ENCODE measurements around the gene CAPN2.
A peak's percentile ranks its signal among the peaks of the same experiment; 100 is the strongest.

CAPN2 gene

DNA sequence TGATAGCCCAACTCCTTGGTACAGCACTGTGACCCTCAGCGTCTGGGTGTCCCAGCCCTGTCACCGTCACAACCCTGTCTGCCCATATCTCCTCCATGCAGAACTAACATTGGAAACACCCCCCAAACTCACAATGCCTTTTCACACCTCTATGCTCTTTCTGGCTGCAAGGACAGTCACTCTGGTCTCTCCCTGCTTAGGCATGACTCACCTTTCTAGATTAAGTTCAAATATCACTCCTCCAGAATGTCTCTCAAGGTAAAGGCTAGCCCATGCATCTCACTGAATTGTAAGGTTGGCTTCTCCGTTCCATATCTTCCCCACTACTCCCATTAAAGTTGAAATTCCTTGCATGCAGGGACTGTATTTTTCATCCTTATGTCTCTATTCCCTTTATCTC, 29.8 kb upstream of the CAPN2 start:
- no peaks in the 10 kb centered on the region for H3K36me3 ChIP-seq (ENCODE audit: control insufficient read depth in 1 of 2, insufficient read depth in 2 of 2, low read length in 2 of 2)
- no peaks in the 10 kb centered on the region for H3K4me1 ChIP-seq (ENCODE audit: control insufficient read depth in 1 of 2, insufficient read depth in 2 of 2, low read length in 2 of 2)
- peaks cover 6% of the 10 kb centered on the region for H3K27me3 ChIP-seq (ENCODE audit: low read depth, low read length)
- no peak overlapping the region for H3K4me3 ChIP-seq (ENCODE audit: low read depth in 1 of 2, low read length in 2 of 2)
- no peak overlapping the region for H3K27ac ChIP-seq (ENCODE audit: low read length)
- H3K9me3 ChIP-seq (ENCODE audit: control insufficient read depth in 1 of 2, low read length in 2 of 2), result no peaks in the 10 kb centered on the region

DNA sequence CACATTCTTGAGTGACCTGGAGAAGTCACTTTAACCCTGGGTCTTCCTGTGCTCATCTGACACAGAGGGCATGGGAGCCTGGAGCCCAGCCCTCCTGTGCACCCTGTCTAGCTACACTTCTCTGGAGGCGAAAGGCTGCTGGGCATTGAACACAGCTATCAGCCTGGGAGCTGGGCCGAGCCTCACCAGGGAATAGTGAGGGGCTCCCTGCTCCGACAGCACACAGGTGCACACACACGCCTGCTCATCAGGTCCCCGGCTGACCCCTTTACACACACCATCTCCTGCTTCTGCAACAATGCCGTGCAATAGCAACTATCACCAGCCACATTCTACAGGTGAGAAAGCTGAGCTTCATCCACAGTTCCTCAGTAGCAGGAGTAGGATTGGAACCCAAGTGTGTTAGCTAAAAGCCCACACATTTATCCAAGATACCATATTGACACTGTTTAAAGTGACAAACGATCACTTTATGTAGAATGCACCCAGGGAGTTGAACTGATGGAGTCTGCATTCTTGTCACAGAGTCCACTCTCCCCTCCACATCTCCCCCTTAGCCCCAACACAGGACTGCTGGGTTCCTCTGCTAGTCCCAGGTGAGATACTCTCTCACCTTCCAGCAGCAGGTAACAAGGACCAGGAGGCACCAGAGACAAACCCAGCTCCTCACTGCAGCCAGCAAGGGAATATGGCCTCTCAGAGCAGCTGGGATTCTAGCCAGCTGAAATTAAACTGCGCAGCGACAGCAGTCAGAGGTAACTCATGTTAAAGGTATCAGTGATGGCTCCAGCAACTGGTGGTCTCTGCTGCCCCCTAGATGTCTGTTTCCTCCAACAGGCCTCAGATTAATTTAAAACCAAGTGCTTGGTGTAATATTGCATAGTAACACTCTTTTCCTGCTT, 28.5 kb upstream of the CAPN2 start:
- no peaks in the 10 kb centered on the region for H3K36me3 ChIP-seq (ENCODE audit: control insufficient read depth in 1 of 2, insufficient read depth in 2 of 2, low read length in 2 of 2)
- H3K9me3 ChIP-seq (ENCODE audit: control insufficient read depth in 1 of 2, low read length in 2 of 2), result no peaks in the 10 kb centered on the region
- no peak overlapping the region for H3K27ac ChIP-seq (ENCODE audit: low read length)
- H3K27me3 ChIP-seq (ENCODE audit: low read depth, low read length), result peaks cover 6% of the 10 kb centered on the region
- no peaks in the 10 kb centered on the region for H3K4me1 ChIP-seq (ENCODE audit: control insufficient read depth in 1 of 2, insufficient read depth in 2 of 2, low read length in 2 of 2)
- no peak overlapping the region for H3K4me3 ChIP-seq (ENCODE audit: low read depth in 1 of 2, low read length in 2 of 2)

DNA sequence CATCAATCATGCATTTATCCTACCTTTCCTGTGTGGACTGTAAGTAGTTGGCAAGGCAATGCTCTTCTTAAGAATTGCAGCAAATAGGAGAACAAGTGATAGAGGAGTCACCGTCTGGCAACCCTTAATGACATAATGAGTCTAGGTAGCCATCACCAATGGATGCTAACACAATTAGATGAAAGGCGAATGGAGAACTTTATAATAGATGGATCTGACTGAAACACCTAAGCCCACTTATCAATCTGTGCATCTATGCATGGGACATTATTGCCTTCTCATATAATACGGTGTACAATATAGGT, 27.9 kb upstream of the CAPN2 start:
- no peaks in the 10 kb centered on the region for H3K36me3 ChIP-seq (ENCODE audit: control insufficient read depth in 1 of 2, insufficient read depth in 2 of 2, low read length in 2 of 2)
- peaks cover 6% of the 10 kb centered on the region for H3K27me3 ChIP-seq (ENCODE audit: low read depth, low read length)
- no peak overlapping the region for H3K4me3 ChIP-seq (ENCODE audit: low read depth in 1 of 2, low read length in 2 of 2)
- H3K9me3 ChIP-seq (ENCODE audit: control insufficient read depth in 1 of 2, low read length in 2 of 2), result no peaks in the 10 kb centered on the region
- H3K27ac ChIP-seq (ENCODE audit: low read length), result no peak overlapping the region
- H3K4me1 ChIP-seq (ENCODE audit: control insufficient read depth in 1 of 2, insufficient read depth in 2 of 2, low read length in 2 of 2), result no peaks in the 10 kb centered on the region

DNA sequence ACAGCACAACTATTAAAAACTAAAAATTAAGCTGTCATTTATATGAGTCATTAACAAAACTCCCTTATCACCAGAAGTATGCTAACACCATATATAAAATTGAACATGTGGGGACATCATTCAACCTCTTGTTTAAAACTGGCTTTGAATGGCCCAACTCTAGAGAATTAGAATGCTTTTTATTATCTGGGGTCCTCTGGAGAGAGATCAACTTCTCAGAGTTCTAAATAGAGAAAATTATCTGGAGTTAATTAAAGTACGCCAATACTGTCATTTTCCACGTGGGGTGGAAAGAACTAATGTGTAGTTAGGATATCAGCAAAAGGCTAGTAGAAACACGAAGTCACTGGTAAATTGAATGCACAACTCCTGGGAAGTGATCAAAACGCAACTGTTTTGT, 21.2 kb upstream of the CAPN2 start:
- H3K36me3 ChIP-seq (ENCODE audit: control insufficient read depth in 1 of 2, insufficient read depth in 2 of 2, low read length in 2 of 2), result no peaks in the 10 kb centered on the region
- H3K4me1 ChIP-seq (ENCODE audit: control insufficient read depth in 1 of 2, insufficient read depth in 2 of 2, low read length in 2 of 2), result no peaks in the 10 kb centered on the region
- no peaks in the 10 kb centered on the region for H3K27me3 ChIP-seq (ENCODE audit: low read depth, low read length)
- H3K27ac ChIP-seq (ENCODE audit: low read length), result no peak overlapping the region
- no peaks in the 10 kb centered on the region for H3K9me3 ChIP-seq (ENCODE audit: control insufficient read depth in 1 of 2, low read length in 2 of 2)
- H3K4me3 ChIP-seq (ENCODE audit: low read depth in 1 of 2, low read length in 2 of 2), result no peak overlapping the region

DNA sequence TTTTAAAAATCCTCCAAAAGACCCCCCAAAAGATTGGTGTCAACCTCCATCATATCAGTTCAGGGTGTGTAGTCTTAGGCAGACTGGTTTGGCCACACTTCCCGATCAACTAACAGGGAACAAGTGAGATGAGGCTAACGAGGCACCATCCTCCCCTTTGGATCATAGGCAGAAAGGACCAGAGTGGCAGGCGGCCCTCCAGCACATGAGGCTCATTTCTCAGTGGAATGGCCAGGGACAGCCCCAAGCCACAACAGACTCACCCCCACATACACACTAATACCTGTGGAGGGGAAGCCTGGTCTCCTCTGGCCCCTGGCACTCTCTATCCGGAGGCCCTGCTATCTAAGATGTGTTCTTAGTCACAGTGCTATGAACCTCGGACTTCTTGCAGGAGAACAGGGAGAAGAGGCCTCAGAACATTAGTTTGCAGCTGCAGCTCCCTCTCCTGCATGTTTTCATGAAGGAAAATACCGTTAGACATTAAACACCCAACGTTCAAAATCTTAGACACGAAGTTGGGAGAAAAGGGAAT, 17.3 kb upstream of the CAPN2 start:
- no peaks in the 10 kb centered on the region for H3K9me3 ChIP-seq (ENCODE audit: control insufficient read depth in 1 of 2, low read length in 2 of 2)
- no peaks in the 10 kb centered on the region for H3K36me3 ChIP-seq (ENCODE audit: control insufficient read depth in 1 of 2, insufficient read depth in 2 of 2, low read length in 2 of 2)
- H3K27ac ChIP-seq (ENCODE audit: low read length), result no peak overlapping the region
- H3K4me1 ChIP-seq (ENCODE audit: control insufficient read depth in 1 of 2, insufficient read depth in 2 of 2, low read length in 2 of 2), result no peaks in the 10 kb centered on the region
- no peaks in the 10 kb centered on the region for H3K27me3 ChIP-seq (ENCODE audit: low read depth, low read length)
- no peak overlapping the region for H3K4me3 ChIP-seq (ENCODE audit: low read depth in 1 of 2, low read length in 2 of 2)

DNA sequence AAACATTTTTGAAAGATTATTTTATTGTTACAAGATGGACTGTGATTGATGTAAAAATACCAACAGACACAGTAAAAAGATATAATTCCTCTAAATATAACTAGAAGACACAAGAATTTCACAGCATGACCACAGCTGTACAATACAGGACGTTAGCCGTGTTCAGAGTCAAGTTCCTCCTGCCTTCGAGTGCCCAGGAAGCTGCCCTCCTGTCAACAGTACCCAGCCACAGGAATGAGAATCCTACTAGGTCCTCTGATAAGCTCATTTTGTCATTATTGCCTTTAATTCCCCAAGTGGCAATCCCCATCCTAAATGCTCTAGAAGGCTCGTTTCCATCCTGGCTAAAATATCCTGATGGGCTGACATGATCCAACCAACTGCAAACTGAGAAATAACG, 16.4 kb upstream of the CAPN2 start:
- Histone ChIP-seq H3K9me3 (ENCODE audit: control insufficient read depth in 1 of 2, low read length in 2 of 2) (no peaks in the 10 kb centered on the region), H3K4me1 (ENCODE audit: control insufficient read depth in 1 of 2, insufficient read depth in 2 of 2, low read length in 2 of 2) (no peaks in the 10 kb centered on the region), H3K27me3 (ENCODE audit: low read depth, low read length) (no peaks in the 10 kb centered on the region), H3K4me3 (ENCODE audit: low read depth in 1 of 2, low read length in 2 of 2) (no peak overlapping the region), H3K36me3 (ENCODE audit: control insufficient read depth in 1 of 2, insufficient read depth in 2 of 2, low read length in 2 of 2) (no peaks in the 10 kb centered on the region), H3K27ac (ENCODE audit: low read length) (no peak overlapping the region)

DNA sequence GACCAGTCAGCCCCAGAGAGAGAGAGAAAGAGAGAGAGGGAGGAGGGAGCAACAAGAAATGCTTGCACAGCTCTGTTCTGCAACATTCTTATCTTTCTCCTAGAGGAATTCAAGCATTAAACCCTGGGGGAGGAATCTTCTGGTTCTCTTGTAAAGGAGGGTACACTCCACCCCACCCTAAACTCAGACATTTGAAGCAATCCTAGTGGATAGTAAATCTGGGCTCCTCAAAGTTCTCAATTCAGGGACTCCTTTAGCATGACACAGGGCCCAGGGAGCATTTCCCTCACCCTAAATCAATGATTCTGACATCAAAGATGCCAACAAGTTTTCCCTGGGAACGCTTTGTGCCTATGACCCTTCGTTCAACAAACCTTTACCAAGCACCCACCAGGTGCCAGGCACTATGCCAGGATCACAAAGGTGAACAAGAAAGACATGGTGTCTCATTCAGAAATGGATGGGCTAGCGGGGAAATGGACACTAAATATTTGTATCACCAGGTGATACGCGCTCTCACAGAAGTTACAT, 11.9 kb upstream of the CAPN2 start:
- H3K27ac ChIP-seq (ENCODE audit: low read length), result peak overlapping the region; percentile 60
- peaks cover 0 to 9% of the 10 kb centered on the region in 2 donors for H3K4me1 ChIP-seq (ENCODE audit: control insufficient read depth in 1 of 2, insufficient read depth in 2 of 2, low read length in 2 of 2)
- H3K9me3 ChIP-seq (ENCODE audit: control insufficient read depth in 1 of 2, low read length in 2 of 2), result no peaks in the 10 kb centered on the region

DNA sequence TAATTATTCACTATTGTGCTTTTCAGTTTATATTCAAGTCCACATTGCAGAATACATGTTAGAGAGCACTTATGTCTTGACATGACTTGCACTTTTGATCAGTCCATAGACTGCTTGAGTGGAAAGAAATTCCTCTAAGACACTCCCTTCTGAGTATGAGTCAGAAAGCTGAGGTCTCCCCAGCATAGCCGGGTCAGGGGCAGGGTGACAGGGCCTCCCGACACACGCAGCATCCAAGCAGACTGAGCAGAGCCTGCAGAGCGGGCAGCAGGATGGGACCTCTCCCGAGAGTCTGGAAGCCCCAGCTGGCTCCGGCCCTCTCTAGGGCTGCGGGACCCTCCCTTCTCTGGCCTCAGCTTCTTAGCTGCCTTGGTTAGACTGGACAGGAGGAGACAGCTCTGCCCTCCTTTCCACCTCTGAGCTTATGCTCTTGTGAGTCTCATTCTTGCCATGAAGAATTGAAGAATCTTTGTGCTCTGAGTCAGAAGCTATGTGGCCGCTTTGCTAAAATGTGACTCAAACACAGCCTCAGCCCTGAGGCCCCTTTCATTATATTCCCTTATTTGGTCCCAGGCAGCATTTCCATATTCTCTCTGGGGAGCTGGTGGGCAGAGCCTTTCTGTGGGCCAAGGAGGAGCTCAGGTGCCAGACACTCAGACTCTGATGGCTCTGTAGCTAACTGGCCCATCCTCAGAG, 11.2 kb upstream of the CAPN2 start:
- Histone ChIP-seq H3K9me3 (ENCODE audit: control insufficient read depth in 1 of 2, low read length in 2 of 2) (no peaks in the 10 kb centered on the region), H3K27me3 (ENCODE audit: low read depth, low read length) (no peaks in the 10 kb centered on the region), H3K36me3 (ENCODE audit: control insufficient read depth in 1 of 2, insufficient read depth in 2 of 2, low read length in 2 of 2) (no peaks in the 10 kb centered on the region), H3K4me1 (ENCODE audit: control insufficient read depth in 1 of 2, insufficient read depth in 2 of 2, low read length in 2 of 2) (peaks cover 5 to 15% of the 10 kb centered on the region in 2 donors), H3K27ac (ENCODE audit: low read length) (peak overlapping the region; percentile 60), H3K4me3 (ENCODE audit: low read depth in 1 of 2, low read length in 2 of 2) (no peak overlapping the region)

More for the DNA sequence above, 11.9 kb upstream of the CAPN2 start:
- Histone ChIP-seq H3K27me3 (ENCODE audit: low read depth, low read length) (no peaks in the 10 kb centered on the region), H3K4me3 (ENCODE audit: low read depth in 1 of 2, low read length in 2 of 2) (no peak overlapping the region), H3K36me3 (ENCODE audit: control insufficient read depth in 1 of 2, insufficient read depth in 2 of 2, low read length in 2 of 2) (no peaks in the 10 kb centered on the region)

DNA sequence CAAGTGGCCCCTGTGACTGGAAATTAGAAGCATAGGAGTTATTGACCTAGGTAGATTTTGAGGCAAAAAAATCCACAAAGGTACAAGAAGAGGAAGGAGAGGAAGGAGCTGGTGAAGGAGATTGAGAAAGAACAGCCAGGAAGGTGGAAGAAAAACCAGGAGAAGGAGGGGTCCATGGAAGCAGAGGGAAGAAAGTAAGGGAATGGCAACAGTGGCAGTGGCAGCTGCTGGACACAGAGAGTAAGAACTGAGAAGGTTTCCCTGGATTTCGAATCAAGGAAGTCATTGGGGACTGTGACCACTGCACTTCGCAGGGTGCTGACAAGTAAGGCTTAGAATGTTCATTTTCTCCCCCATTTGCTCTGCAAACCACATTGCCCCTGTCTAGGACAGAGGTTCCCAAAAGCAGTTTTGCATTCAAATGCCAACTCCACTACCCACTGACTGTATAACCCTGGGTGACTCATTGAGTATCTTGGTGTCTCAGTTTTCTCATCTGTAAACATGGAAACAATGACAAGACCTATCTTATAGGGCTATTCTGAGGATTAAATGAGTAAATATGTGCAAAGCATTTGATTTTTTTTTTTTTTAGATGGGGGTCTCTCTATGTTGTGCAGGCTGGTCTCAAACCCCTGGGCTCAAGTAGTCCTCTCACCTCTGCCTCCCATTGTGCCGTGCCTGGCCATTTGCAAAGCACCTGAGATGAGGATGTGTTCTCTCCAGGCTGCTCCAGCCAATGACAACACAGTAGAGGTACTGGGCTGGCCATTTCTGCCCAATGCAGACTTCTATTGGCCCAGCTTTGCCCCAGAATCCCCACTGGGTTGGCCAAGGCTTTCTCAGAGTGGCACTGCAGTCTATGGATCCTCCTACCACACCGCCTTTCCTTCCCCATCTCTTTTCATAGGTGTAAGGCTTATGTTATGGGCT, 9.3 kb upstream of the CAPN2 start:
- H3K4me1 ChIP-seq (ENCODE audit: control insufficient read depth in 1 of 2, insufficient read depth in 2 of 2, low read length in 2 of 2), result peaks cover 14 to 27% of the 10 kb centered on the region in 2 donors
- H3K9me3 ChIP-seq (ENCODE audit: control insufficient read depth in 1 of 2, low read length in 2 of 2), result no peaks in the 10 kb centered on the region
- H3K36me3 ChIP-seq (ENCODE audit: control insufficient read depth in 1 of 2, insufficient read depth in 2 of 2, low read length in 2 of 2), result peaks cover 0 to 4% of the 10 kb centered on the region in 2 donors
- no peaks in the 10 kb centered on the region for H3K27me3 ChIP-seq (ENCODE audit: low read depth, low read length)
- no peak overlapping the region for H3K27ac ChIP-seq (ENCODE audit: low read length)
- H3K4me3 ChIP-seq (ENCODE audit: low read depth in 1 of 2, low read length in 2 of 2), result no peak overlapping the region

DNA sequence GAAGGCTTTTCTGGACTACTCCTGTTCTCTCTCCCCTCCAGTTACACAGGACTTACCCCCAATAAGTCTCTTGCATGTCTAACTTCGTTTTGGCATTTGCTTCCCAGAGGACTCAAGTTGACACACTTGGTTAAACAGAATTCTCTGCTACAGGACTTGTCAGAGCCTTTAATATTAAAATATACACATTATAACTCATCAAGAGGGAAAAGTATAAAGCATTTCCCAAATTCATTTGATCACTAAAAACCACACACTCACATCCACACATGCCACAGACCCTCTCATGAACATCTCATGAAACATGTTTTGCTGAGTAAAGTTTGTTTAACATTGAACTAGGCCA, 8.7 kb upstream of the CAPN2 start:
- Histone ChIP-seq H3K27ac (ENCODE audit: low read length) (no peak overlapping the region), H3K4me3 (ENCODE audit: low read depth in 1 of 2, low read length in 2 of 2) (no peak overlapping the region), H3K9me3 (ENCODE audit: control insufficient read depth in 1 of 2, low read length in 2 of 2) (no peaks in the 10 kb centered on the region), H3K4me1 (ENCODE audit: control insufficient read depth in 1 of 2, insufficient read depth in 2 of 2, low read length in 2 of 2) (peaks cover 14 to 28% of the 10 kb centered on the region in 2 donors), H3K36me3 (ENCODE audit: control insufficient read depth in 1 of 2, insufficient read depth in 2 of 2, low read length in 2 of 2) (peaks cover 0 to 4% of the 10 kb centered on the region in 2 donors), H3K27me3 (ENCODE audit: low read depth, low read length) (no peaks in the 10 kb centered on the region)

All from muscle layer of duodenum (tissue), 2 donors.